Uterus (tissue), 2 donors: ENCODE measurements around the gene KRT1.

Source experiments
- CTCF ChIP-seq, 4 experiments: fragments of 200-600 bp in 2 of 4; fragments of 450-650 bp in 2 of 4; sonication (generic) in 2 of 4; IDR thresholded peaks; one replicate each; pipeline ENCODE4 v1.5.1; 2016 to 2019; ENCODE audit warnings: antibody characterized with exemption in 4 of 4, mild to moderate bottlenecking in 2 of 4, moderate library complexity in 1 of 4
- POLR2A ChIP-seq, 2 donors: fragments of 450-650 bp; IDR thresholded peaks; one replicate each; pipeline ENCODE4 v1.6.1; 2016; ENCODE audit warnings: antibody characterized with exemption in 2 of 2, mild to moderate bottlenecking in 1 of 2, moderate library complexity in 1 of 2

GRCh38 chr12:52631676-52632459 is 48.3 kb downstream of the KRT1 start:
- TF ChIP-seq CTCF (IDR thresholded peaks at IDR 0.05): no peak
- TF ChIP-seq POLR2A (IDR thresholded peaks at IDR 0.05): no peak
